Endothelial cell of umbilical vein (primary cell): ENCODE measurements around the gene C1QTNF8. TPM values are rescaled to one million over a fixed set of nuclear protein-coding genes. Genes with fewer than 3 reads are reported as not detected.

ENCODE experiments used
- BruUV-seq: library from RNA; stranded (reverse); fragments of 400-500 nt; replicated peaks from 2 replicates; lab custom pipeline; 2021; lab: Mats Ljungman, UMichigan
- CTCF ChIA-PET: fragments of 300-600, 350-600 bp; sonication (Branson Sonifier 250); formaldehyde crosslinking; loops from one replicate; lab custom pipeline; 2021; ENCODE audit warnings: antibody characterized with exemption, inconsistent platforms; lab: Charles Lee
- POLR2A ChIA-PET: fragments of 300-600, 350-600 bp; sonication (Branson Sonifier 250); formaldehyde crosslinking; loops from one replicate; lab custom pipeline; 2021; ENCODE audit warnings: antibody characterized with exemption, inconsistent platforms; lab: Charles Lee
- DNase-seq: peaks from one replicate; pipeline ENCODE4 v3.0.0-alpha.2; 2011; ENCODE audit warnings: low read depth, low spot score
- FAIRE-seq: peaks from 2 replicates; lab custom pipeline; 2011; peaks lifted over from hg19 to GRCh38; lab: Jason Lieb, UNC
- H2AFZ ChIP-seq: 2 replicates; pipeline ENCODE4 v1.6.0; 2012; ENCODE audit warnings: low read depth, low read length, control low read depth, inconsistent platforms
- H3K27ac ChIP-seq: 2 replicates; pipeline ENCODE4 v1.5.1; 2011; ENCODE audit warnings: low read depth, mild to moderate bottlenecking, control low read depth, low read length, moderate library complexity; ENCODE audit not compliant: insufficient read depth
- H3K27me3 ChIP-seq, 2 experiments: 2 replicates each; pipeline versions ENCODE4 v1.6.0 to v1.6.1; 2011; ENCODE audit warnings: low read length in 2 of 2, mixed read lengths in 1 of 2; ENCODE audit not compliant: control insufficient read depth in 2 of 2, insufficient read depth in 2 of 2
- H3K36me3 ChIP-seq, 2 experiments: 2 replicates in 1 of 2; 3 replicates in 1 of 2; pipeline ENCODE4 v1.5.1; 2011; ENCODE audit warnings: low read length in 2 of 2, mild to moderate bottlenecking in 1 of 2, moderate library complexity in 1 of 2; ENCODE audit not compliant: control insufficient read depth in 2 of 2, insufficient read depth in 2 of 2; ENCODE audit errors: extremely low read depth in 1 of 2
- H3K4me1 ChIP-seq: 3 replicates; pipeline ENCODE4 v1.5.1; 2011; ENCODE audit warnings: mild to moderate bottlenecking, low read length; ENCODE audit not compliant: control insufficient read depth, insufficient read depth; ENCODE audit errors: extremely low read depth
- H3K4me2 ChIP-seq: 2 replicates; pipeline ENCODE4 v1.6.1; 2011; ENCODE audit warnings: low read length, control low read depth, mixed read lengths; ENCODE audit not compliant: insufficient read depth
- H3K4me3 ChIP-seq, 3 experiments: fragments of 200-600 bp in 1 of 3; sonication (generic), shearing (Covaris generic) in 1 of 3; replicated peaks in 1 of 3; 2 replicates each; pipeline ENCODE4 v1.5.1; 2011 to 2016; ENCODE audit warnings: control low read depth in 3 of 3, low read length in 3 of 3, mild to moderate bottlenecking in 2 of 3, inconsistent platforms in 1 of 3, low read depth in 1 of 3, moderate library complexity in 1 of 3; ENCODE audit not compliant: insufficient read depth in 1 of 3
- H3K79me2 ChIP-seq: 2 replicates; pipeline ENCODE4 v1.6.0; 2012; ENCODE audit warnings: low read length, inconsistent platforms; ENCODE audit not compliant: control insufficient read depth, insufficient read depth
- H3K9ac ChIP-seq: replicated peaks from 2 replicates; pipeline ENCODE3; 2011; ENCODE audit warnings: low read length, control low read depth; ENCODE audit not compliant: insufficient read depth; ENCODE audit errors: extremely low read depth
- H3K9me1 ChIP-seq: replicated peaks from 3 replicates; pipeline ENCODE4 v1.6.0; 2011; ENCODE audit warnings: mild to moderate bottlenecking, low read length; ENCODE audit not compliant: control insufficient read depth, insufficient read depth; ENCODE audit errors: extremely low read depth
- H3K9me3 ChIP-seq: replicated peaks from 2 replicates; pipeline ENCODE4 v1.5.1; 2012; ENCODE audit warnings: low read length, inconsistent platforms; ENCODE audit not compliant: control insufficient read depth, insufficient read depth
- H4K20me1 ChIP-seq: replicated peaks from 2 replicates; pipeline ENCODE3; 2011; ENCODE audit warnings: mild to moderate bottlenecking, low read length; ENCODE audit not compliant: control insufficient read depth, insufficient read depth; ENCODE audit errors: extremely low read depth
- EZH2 ChIP-seq: IDR thresholded peaks from 2 replicates; pipeline ENCODE4 v1.6.1; 2012; ENCODE audit warnings: borderline replicate concordance, low read depth, mild to moderate bottlenecking, moderate library complexity, low read length, inconsistent platforms; ENCODE audit not compliant: severe bottlenecking
- FOS ChIP-seq: IDR thresholded peaks from 2 replicates; pipeline ENCODE4 v1.6.1; 2011; ENCODE audit warnings: mild to moderate bottlenecking, low read length, moderate library complexity, borderline replicate concordance; ENCODE audit not compliant: insufficient read depth
- GATA2 ChIP-seq: IDR thresholded peaks from 2 replicates; pipeline ENCODE4 v1.7.0; 2011; ENCODE audit warnings: low read depth, mild to moderate bottlenecking, moderate library complexity, mixed read lengths, low read length; ENCODE audit not compliant: insufficient read length, insufficient read depth
- JUN ChIP-seq: IDR thresholded peaks from 2 replicates; pipeline ENCODE4 v1.6.1; 2011; ENCODE audit warnings: borderline replicate concordance, low read depth; ENCODE audit not compliant: insufficient read length, insufficient read depth
- MAX ChIP-seq: IDR thresholded peaks from 2 replicates; pipeline ENCODE4 v1.6.1; 2011; ENCODE audit not compliant: insufficient read depth, insufficient read length
- MYC ChIP-seq: IDR thresholded peaks from one replicate; pipeline ENCODE4 v1.6.1; 2011; ENCODE audit warnings: mild to moderate bottlenecking, low read depth, low read length
- POLR2A ChIP-seq: IDR thresholded peaks from 2 replicates; pipeline ENCODE4 v1.6.1; 2012; ENCODE audit warnings: low read depth, mild to moderate bottlenecking, control low read depth, low read length
- POLR2AphosphoS5 ChIP-seq: IDR thresholded peaks from 2 replicates; pipeline ENCODE4 v1.6.1; 2012; ENCODE audit warnings: low read depth, mild to moderate bottlenecking, control low read depth, low read length, moderate library complexity; ENCODE audit not compliant: insufficient read depth
- dilution Hi-C: fragments of 300-500 bp; cut with MboI; formaldehyde crosslinking; loops from one replicate; pipeline ENCODE4 v1.15.0; 2019; ENCODE audit warnings: low sequenced_read_pairs; ENCODE audit not compliant: extremely low pct_ligation_motif_present
- intact Hi-C: fragments of 100-400 bp; cut with micrococcal nuclease; formaldehyde crosslinking; loops from one replicate; pipeline ENCODE4 v1.10.0; 2022
- polyA plus RNA-seq, 4 experiments: library from polyadenylated mRNA; depleted of rRNA in 3 of 4; stranded (reverse) in 3 of 4; unstranded in 1 of 4; fragments of >200 nt; gene quantifications; 2 replicates each; pipeline versions ENCODE4 v1.2.1 to v1.2.3, GENCODE V29; 2011 to 2012; ENCODE audit warnings: missing spikeins in 1 of 4
- total RNA-seq: library from RNA; stranded (reverse); gene quantifications from 2 replicates; pipeline ENCODE4 v1.2.3, GENCODE V29; 2021
- TF ChIP-seq, protein P1 (sequence below), 2 donors: IDR thresholded peaks; 1 replicate in 1 of 2; 2 replicates in 1 of 2; pipeline ENCODE4 v1.5.1; 2011; ENCODE audit warnings: low read length in 2 of 2, mild to moderate bottlenecking in 2 of 2, moderate library complexity in 2 of 2, control low read depth in 1 of 2, inconsistent platforms in 1 of 2, low read depth in 1 of 2; ENCODE audit not compliant: insufficient read depth in 1 of 2; ENCODE audit errors: extremely low read depth in 1 of 2

The C1QTNF8 gene
- total and polyA plus RNA-seq, 2 donors (not counting 3 experiments of a cell fraction or from before 2014, with no cell fraction given): not detected

- H3K4me2 ChIP-seq: no peak overlapping the region
- TF ChIP-seq MYC: no peak
- no peak for TF ChIP-seq POLR2AphosphoS5
- no peak for TF ChIP-seq MAX
- TF ChIP-seq JUN: no peak
- TF ChIP-seq GATA2: no peak
- TF ChIP-seq POLR2A: no peak
- no peak for TF ChIP-seq FOS
- TF ChIP-seq EZH2: no peak
- TF ChIP-seq, protein P1, sequence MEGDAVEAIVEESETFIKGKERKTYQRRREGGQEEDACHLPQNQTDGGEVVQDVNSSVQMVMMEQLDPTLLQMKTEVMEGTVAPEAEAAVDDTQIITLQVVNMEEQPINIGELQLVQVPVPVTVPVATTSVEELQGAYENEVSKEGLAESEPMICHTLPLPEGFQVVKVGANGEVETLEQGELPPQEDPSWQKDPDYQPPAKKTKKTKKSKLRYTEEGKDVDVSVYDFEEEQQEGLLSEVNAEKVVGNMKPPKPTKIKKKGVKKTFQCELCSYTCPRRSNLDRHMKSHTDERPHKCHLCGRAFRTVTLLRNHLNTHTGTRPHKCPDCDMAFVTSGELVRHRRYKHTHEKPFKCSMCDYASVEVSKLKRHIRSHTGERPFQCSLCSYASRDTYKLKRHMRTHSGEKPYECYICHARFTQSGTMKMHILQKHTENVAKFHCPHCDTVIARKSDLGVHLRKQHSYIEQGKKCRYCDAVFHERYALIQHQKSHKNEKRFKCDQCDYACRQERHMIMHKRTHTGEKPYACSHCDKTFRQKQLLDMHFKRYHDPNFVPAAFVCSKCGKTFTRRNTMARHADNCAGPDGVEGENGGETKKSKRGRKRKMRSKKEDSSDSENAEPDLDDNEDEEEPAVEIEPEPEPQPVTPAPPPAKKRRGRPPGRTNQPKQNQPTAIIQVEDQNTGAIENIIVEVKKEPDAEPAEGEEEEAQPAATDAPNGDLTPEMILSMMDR (IDR thresholded peaks at IDR 0.05; ENCODE audit: extremely low read depth in 1 of 2, insufficient read depth in 1 of 2, low read depth in 1 of 2, low read length in 2 of 2): no peak
- H3K36me3 ChIP-seq: no peaks in the 10 kb centered on the region
- dilution Hi-C loops (no loop called here), intact Hi-C loops (no loop called here)
- no peak overlapping the region for H3K9ac ChIP-seq
- CTCF ChIA-PET: no interaction called here
- H2AFZ ChIP-seq: no peak overlapping the region
- no peaks in the 10 kb centered on the region for H3K79me2 ChIP-seq
- H3K4me3 ChIP-seq: no peak overlapping the region
- H3K27ac ChIP-seq: no peak overlapping the region
- H4K20me1 ChIP-seq: no peaks in the 10 kb centered on the region
- FAIRE-seq: no peak
- no peaks in the 10 kb centered on the region for H3K27me3 ChIP-seq
- H3K9me3 ChIP-seq: no peaks in the 10 kb centered on the region
- BruUV-seq: no TSS peak
- no peaks in the 10 kb centered on the region for H3K9me1 ChIP-seq
- POLR2A ChIA-PET: no interaction called here
- DNase-seq: no peak
- no peaks in the 10 kb centered on the region for H3K4me1 ChIP-seq
These were observed 37.2 kb upstream of the C1QTNF8 start for GRCh38 chr16:1133271-1133670.
